IMR-90 (cell line): Measurements from ENCODE around the gene STX18. TPM values are rescaled to one million over a fixed set of nuclear protein-coding genes. Genes with fewer than 3 reads are reported as not detected.

Source experiments
- ATAC-seq: fragments of 200-7000 bp; cut with Tn5 transposase; 2 replicates; pipeline ENCODE4 v1.9.1; 2020; ENCODE audit warnings: low read depth, mild to moderate bottlenecking, moderate library complexity
- BruUV-seq: library from RNA; stranded (reverse); fragments of 400-500 nt; replicated peaks from 2 replicates; lab custom pipeline; 2021; lab: Mats Ljungman, UMichigan
- CTCF ChIA-PET: fragments of 300-600 bp; formaldehyde crosslinking; extraction: SDS; loops from one replicate; lab custom pipeline; 2021; ENCODE audit warnings: antibody characterized with exemption; lab: Yijun Ruan, JAX
- POLR2A ChIA-PET: fragments of 300-600 bp; sonication (Branson Sonifier 250); formaldehyde crosslinking; loops from one replicate; lab custom pipeline; 2022; ENCODE audit warnings: antibody characterized with exemption; ENCODE audit not compliant: unreplicated experiment; lab: Charles Lee
- DNase-seq: peaks from one replicate; pipeline ENCODE4 v3.0.0; 2013
- H2AFZ ChIP-seq: replicated peaks from 2 replicates; pipeline ENCODE3; 2013; ENCODE audit warnings: low read length, mild to moderate bottlenecking; ENCODE audit not compliant: poor library complexity
- H2AK5ac ChIP-seq: 2 replicates; pipeline ENCODE4 v1.6.1; 2013; ENCODE audit warnings: low read depth, low read length, inconsistent platforms
- H2AK9ac ChIP-seq: replicated peaks from 2 replicates; pipeline ENCODE3; 2013; ENCODE audit warnings: mild to moderate bottlenecking, low read depth, low read length, moderate library complexity; ENCODE audit not compliant: poor library complexity
- H2BK120ac ChIP-seq: 2 replicates; pipeline ENCODE4 v1.6.1; 2013; ENCODE audit warnings: low read depth, low read length, inconsistent platforms
- H2BK15ac ChIP-seq: 3 replicates; pipeline ENCODE4 v1.6.1; 2013; ENCODE audit warnings: low read depth, low read length, inconsistent platforms
- H2BK20ac ChIP-seq: 2 replicates; pipeline ENCODE4 v1.6.1; 2013; ENCODE audit warnings: low read depth, mild to moderate bottlenecking, inconsistent platforms, low read length, moderate library complexity
- H2BK5ac ChIP-seq: 2 replicates; pipeline ENCODE4 v1.6.1; 2013; ENCODE audit warnings: mild to moderate bottlenecking, low read depth, low read length, inconsistent platforms; ENCODE audit not compliant: poor library complexity, severe bottlenecking
- H3K14ac ChIP-seq: replicated peaks from 2 replicates; pipeline ENCODE4 v1.6.1; 2013; ENCODE audit warnings: low read depth, low read length, inconsistent platforms
- H3K18ac ChIP-seq: 2 replicates; pipeline ENCODE4 v1.6.1; 2013; ENCODE audit warnings: low read depth, low read length, control low read depth
- H3K23ac ChIP-seq: 2 replicates; pipeline ENCODE4 v1.6.1; 2013; ENCODE audit warnings: low read depth, low read length, inconsistent platforms
- H3K27ac ChIP-seq: 2 replicates; pipeline ENCODE4 v1.5.1; 2013; ENCODE audit warnings: mild to moderate bottlenecking, control low read depth, low read length; ENCODE audit not compliant: insufficient read depth
- H3K27me3 ChIP-seq: 2 replicates; pipeline ENCODE4 v1.6.1; 2013; ENCODE audit warnings: low read length; ENCODE audit not compliant: control insufficient read depth, insufficient read depth
- H3K36me3 ChIP-seq: 2 replicates; pipeline ENCODE4 v1.6.1; 2013; ENCODE audit warnings: low read length, mixed read lengths; ENCODE audit not compliant: control insufficient read depth, insufficient read depth
- H3K4ac ChIP-seq: 2 replicates; pipeline ENCODE4 v1.6.1; 2013; ENCODE audit warnings: low read depth, low read length, inconsistent platforms
- H3K4me1 ChIP-seq: 2 replicates; pipeline ENCODE4 v1.6.1; 2013; ENCODE audit warnings: low read length, mixed read lengths; ENCODE audit not compliant: control insufficient read depth, insufficient read depth
- H3K4me2 ChIP-seq: 2 replicates; pipeline ENCODE4 v1.6.1; 2013; ENCODE audit warnings: low read depth, mild to moderate bottlenecking, control low read depth, low read length, moderate library complexity
- H3K4me3 ChIP-seq: 2 replicates; pipeline ENCODE4 v1.5.1; 2013; ENCODE audit warnings: low read depth, mild to moderate bottlenecking, control low read depth, low read length, moderate library complexity; ENCODE audit not compliant: insufficient read depth
- H3K56ac ChIP-seq: 2 replicates; pipeline ENCODE4 v1.6.1; 2013; ENCODE audit warnings: low read length, inconsistent platforms; ENCODE audit not compliant: insufficient read depth; ENCODE audit errors: extremely low read depth
- H3K79me1 ChIP-seq, 2 experiments: 2 replicates each; pipeline ENCODE4 v1.6.1; 2013; ENCODE audit warnings: low read length in 2 of 2, inconsistent platforms in 1 of 2, low read depth in 1 of 2
- H3K9ac ChIP-seq: 2 replicates; pipeline ENCODE4 v1.6.1; 2013; ENCODE audit warnings: low read depth, low read length, control low read depth
- H3K9me1 ChIP-seq: 2 replicates; pipeline ENCODE4 v1.6.1; 2013; ENCODE audit warnings: low read length, inconsistent platforms; ENCODE audit not compliant: insufficient read depth
- H3K9me3 ChIP-seq: 2 replicates; pipeline ENCODE4 v1.6.1; 2013; ENCODE audit warnings: low read length; ENCODE audit not compliant: control insufficient read depth, insufficient read depth
- H4K20me1 ChIP-seq: 2 replicates; pipeline ENCODE4 v1.6.1; 2013; ENCODE audit warnings: low read length, inconsistent platforms; ENCODE audit not compliant: insufficient read depth
- H4K5ac ChIP-seq: 2 replicates; pipeline ENCODE4 v1.6.1; 2013; ENCODE audit warnings: mild to moderate bottlenecking, low read depth, low read length, control low read depth
- H4K8ac ChIP-seq, 2 experiments: 2 replicates each; pipeline ENCODE4 v1.6.1; 2013; ENCODE audit warnings: low read depth in 2 of 2, low read length in 2 of 2, control low read depth in 1 of 2, inconsistent platforms in 1 of 2
- H4K91ac ChIP-seq: 2 replicates; pipeline ENCODE4 v1.6.1; 2013; ENCODE audit warnings: low read depth, low read length, inconsistent platforms; ENCODE audit not compliant: insufficient read depth
- BHLHE40 ChIP-seq: fragments of 150-350 bp; IDR thresholded peaks from 2 replicates; pipeline ENCODE4 v1.6.1; 2016; ENCODE audit warnings: mild to moderate bottlenecking, low read depth, low read length
- CEBPB ChIP-seq: IDR thresholded peaks from 2 replicates; pipeline ENCODE4 v1.6.1; 2012; ENCODE audit warnings: low read depth, low read length, improper control_type of control experiment
- CHD1 ChIP-seq: IDR thresholded peaks from 2 replicates; pipeline ENCODE4 v1.6.1; 2012; ENCODE audit warnings: low read depth, low read length, improper control_type of control experiment
- CTCF ChIP-seq: conservative IDR thresholded peaks from 2 replicates; pipeline ENCODE4 v1.5.1; 2012; ENCODE audit warnings: mild to moderate bottlenecking, low read depth, low read length, improper control_type of control experiment
- FOS ChIP-seq: fragments of 150-350 bp; IDR thresholded peaks from 2 replicates; pipeline ENCODE4 v1.6.1; 2016; ENCODE audit warnings: low read depth, low read length
- MAFK ChIP-seq: IDR thresholded peaks from 2 replicates; pipeline ENCODE4 v1.6.1; 2012; ENCODE audit warnings: low read depth, low read length, improper control_type of control experiment
- MAZ ChIP-seq: IDR thresholded peaks from 2 replicates; pipeline ENCODE4 v1.6.1; 2012; ENCODE audit warnings: low read depth, mild to moderate bottlenecking, low read length, improper control_type of control experiment, moderate library complexity, borderline replicate concordance
- MXI1 ChIP-seq: IDR thresholded peaks from 2 replicates; pipeline ENCODE4 v1.6.1; 2012; ENCODE audit warnings: low read depth, mild to moderate bottlenecking, low read length, moderate library complexity, borderline replicate concordance
- NFE2L2 ChIP-seq: fragments of 150-350 bp; IDR thresholded peaks from 2 replicates; pipeline ENCODE4 v1.6.1; 2016; ENCODE audit warnings: low read depth, mild to moderate bottlenecking, low read length
- POLR2A ChIP-seq: IDR thresholded peaks from 2 replicates; pipeline ENCODE4 v1.6.1; 2012; ENCODE audit warnings: mild to moderate bottlenecking, low read depth, low read length
- RAD21 ChIP-seq: IDR thresholded peaks from 2 replicates; pipeline ENCODE4 v1.6.1; 2012; ENCODE audit warnings: low read length, improper control_type of control experiment
- RCOR1 ChIP-seq: IDR thresholded peaks from 2 replicates; pipeline ENCODE4 v1.6.1; 2012; ENCODE audit warnings: mild to moderate bottlenecking, low read length, improper control_type of control experiment; ENCODE audit not compliant: insufficient replicate concordance
- RFX5 ChIP-seq: IDR thresholded peaks from 2 replicates; pipeline ENCODE4 v1.8.0; 2012; ENCODE audit warnings: low read depth, mild to moderate bottlenecking, low read length, moderate library complexity
- SMC3 ChIP-seq: fragments of 150-350 bp; IDR thresholded peaks from 2 replicates; pipeline ENCODE4 v1.6.1; 2016; ENCODE audit warnings: low read depth, mild to moderate bottlenecking, antibody characterized with exemption, low read length, moderate library complexity
- USF2 ChIP-seq: fragments of 150-350 bp; IDR thresholded peaks from 2 replicates; pipeline ENCODE4 v1.6.1; 2017; ENCODE audit warnings: mild to moderate bottlenecking, antibody characterized with exemption, low read length, low read depth
- WGBS, 2 experiments: methylation state at CpG; one replicate each; pipeline versions ENCODE4 v1.1.5 to v1.1.7; 2013; ENCODE audit warnings: missing lambda C conversion rate in 2 of 2; ENCODE audit not compliant: insufficient read length in 1 of 2; ENCODE audit errors: extremely low coverage in 2 of 2; 5-methylcytosine and 5-hydroxymethylcytosine counted together
- dilution Hi-C: fragments of 300-500 bp; cut with HindIII; formaldehyde crosslinking; loops from one replicate; pipeline ENCODE4 v1.14.3; 2018; ENCODE audit warnings: low sequenced_read_pairs; ENCODE audit not compliant: unreplicated experiment
- in situ Hi-C: fragments of 300-500 bp; cut with MboI; formaldehyde crosslinking; loops from 3 replicates; pipeline ENCODE4 v1.14.3; 2019; ENCODE audit warnings: low sequenced_read_pairs, inconsistent platforms, mixed read lengths
- intact Hi-C: fragments of 100-400 bp; cut with micrococcal nuclease; formaldehyde crosslinking; loops from 2 replicates; pipeline ENCODE4 v1.10.0; 2022
- polyA plus RNA-seq, 3 experiments: library from polyadenylated mRNA; depleted of rRNA; stranded (reverse); fragments of >200 nt; gene quantifications; 2 replicates each; pipeline ENCODE4 v1.2.3, GENCODE V29; 2012; ENCODE audit warnings: low replicate concordance in 1 of 3
- total RNA-seq: library from RNA; depleted of rRNA; stranded (reverse); fragments of >200 nt; gene quantifications from 2 replicates; pipeline ENCODE4 v1.2.3, GENCODE V29; 2012
- TF ChIP-seq, protein P1 (sequence below): fragments of 150-350 bp; IDR thresholded peaks from 2 replicates; pipeline ENCODE4 v1.6.1; 2016; ENCODE audit warnings: low read depth, mild to moderate bottlenecking, low read length, moderate library complexity, borderline replicate concordance

Gene STX18
- total and polyA plus RNA-seq, 2 of the 4 experiments (the other 2 are of a cell fraction), result 20.1 to 23.4 TPM

- Histone ChIP-seq H4K20me1 (no peaks in the 10 kb centered on the region), H3K9me3 (no peaks in the 10 kb centered on the region), H3K27me3 (no peaks in the 10 kb centered on the region), H2BK5ac (no peak overlapping the region), H3K4ac (no peak overlapping the region), H3K4me3 (no peak overlapping the region), H2AK9ac (no peak overlapping the region), H3K9me1 (peaks cover 8% of the 10 kb centered on the region; the same call in 1 of the 2 replicates), H3K18ac (no peak overlapping the region), H2AK5ac (no peak overlapping the region), H3K36me3 (peaks cover 27% of the 10 kb centered on the region), H4K91ac (no peak overlapping the region), H2AFZ (no peak overlapping the region), H3K27ac (no peak overlapping the region), H3K9ac (no peak overlapping the region), H4K5ac (no peak overlapping the region), H3K79me1 (peaks cover 4% of the 10 kb centered on the region in 2 experiments; a peak in 1 of 4 replicates), H3K4me2 (no peak overlapping the region), H2BK20ac (no peak overlapping the region), H3K14ac (no peak overlapping the region), H3K4me1 (peaks cover 4% of the 10 kb centered on the region; the same call in 1 of the 2 replicates), H4K8ac (no peak overlapping the region), H3K56ac (no peak overlapping the region), H2BK120ac (no peak overlapping the region), H2BK15ac (no peak overlapping the region), H3K23ac (no peak overlapping the region)
- ATAC-seq (no peak), DNase-seq (no peak)
- POLR2A ChIA-PET, result no interaction called here
- BruUV-seq, result no TSS peak
- CTCF ChIA-PET, result no interaction called here
- TF ChIP-seq, protein P1, sequence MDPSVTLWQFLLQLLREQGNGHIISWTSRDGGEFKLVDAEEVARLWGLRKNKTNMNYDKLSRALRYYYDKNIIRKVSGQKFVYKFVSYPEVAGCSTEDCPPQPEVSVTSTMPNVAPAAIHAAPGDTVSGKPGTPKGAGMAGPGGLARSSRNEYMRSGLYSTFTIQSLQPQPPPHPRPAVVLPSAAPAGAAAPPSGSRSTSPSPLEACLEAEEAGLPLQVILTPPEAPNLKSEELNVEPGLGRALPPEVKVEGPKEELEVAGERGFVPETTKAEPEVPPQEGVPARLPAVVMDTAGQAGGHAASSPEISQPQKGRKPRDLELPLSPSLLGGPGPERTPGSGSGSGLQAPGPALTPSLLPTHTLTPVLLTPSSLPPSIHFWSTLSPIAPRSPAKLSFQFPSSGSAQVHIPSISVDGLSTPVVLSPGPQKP, result no peak
- TF ChIP-seq MXI1, result no peak
- no peak for TF ChIP-seq POLR2A
- no peak for TF ChIP-seq CHD1
- no peak for TF ChIP-seq SMC3
- TF ChIP-seq BHLHE40, result no peak
- no peak for TF ChIP-seq RCOR1
- TF ChIP-seq RAD21, result no peak
- TF ChIP-seq MAZ, result no peak
- no peak for TF ChIP-seq RFX5
- TF ChIP-seq USF2, result no peak
- no peak for TF ChIP-seq FOS
- no peak for TF ChIP-seq MAFK
- TF ChIP-seq NFE2L2, result no peak
- no peak for TF ChIP-seq CEBPB
- TF ChIP-seq CTCF, result no peak
- in situ Hi-C loops (no loop called here), intact Hi-C loops (no loop called here), dilution Hi-C loops (no loop called here)
- WGBS, 2 experiments, result 95% methylated on average over 6 of the region's 8 CpGs; no CpG with 5 or more reads in 1 of the 2 experiments
Measured at GRCh38 chr4:4424499-4425115, 117.2 kb downstream of the STX18 start.
